GM20431 (cell line): ENCODE measurements around the gene MEI1.

Source experiments
- in situ Hi-C: fragments of 300-500 bp; cut with MseI, MboI; formaldehyde crosslinking; loops from one replicate; pipeline ENCODE4 v1.15.0; 2020; ENCODE audit warnings: low sequenced_read_pairs; ENCODE audit not compliant: unreplicated experiment

Gene MEI1

GRCh38 chr22:41777749-41778425, 78.6 kb downstream of the MEI1 start:
- in situ Hi-C loops, result no loop called here

GRCh38 chr22:41779929-41780505, 80.7 kb downstream of the MEI1 start:
- in situ Hi-C loops, result no loop called here

DNA sequence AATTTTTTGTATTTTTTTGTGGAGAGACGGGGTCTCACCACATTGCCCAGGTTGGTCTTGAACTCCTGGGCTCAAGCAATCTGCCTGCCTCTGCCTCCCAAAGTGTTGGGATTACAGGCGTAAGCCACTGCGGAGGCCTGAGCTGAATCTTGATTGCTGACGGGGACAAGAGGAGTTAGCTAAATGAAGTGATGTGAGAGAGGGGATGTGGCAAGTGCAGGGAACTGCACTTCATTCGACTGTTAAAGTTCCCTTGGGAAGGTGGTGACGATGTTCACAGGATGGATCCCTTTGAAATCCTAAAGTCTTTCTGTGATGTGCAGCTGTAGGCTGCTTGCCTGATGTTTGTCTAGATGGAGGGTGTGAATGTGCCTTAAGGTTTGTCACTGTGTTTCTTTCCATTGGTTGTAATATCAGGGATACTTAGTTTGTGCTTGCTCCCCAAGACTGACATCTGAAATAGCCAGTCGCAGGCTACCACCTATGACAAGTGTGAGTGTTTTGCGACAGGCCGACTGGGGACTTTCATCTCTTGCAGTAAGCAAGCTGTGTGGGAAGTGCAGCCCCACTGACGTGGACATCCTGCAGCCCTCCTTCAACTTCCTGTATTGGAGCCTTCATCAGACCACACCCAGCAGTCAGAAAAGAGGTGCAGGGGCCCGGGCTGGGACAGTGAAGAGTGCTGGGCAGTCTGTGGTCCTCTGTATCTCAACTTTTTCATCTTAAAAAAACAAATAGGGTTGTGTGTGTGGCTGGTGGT, 81.6 kb downstream of the MEI1 start:
- in situ Hi-C loops, result no loop called here

GRCh38 chr22:41781507-41781906, 82.2 kb downstream of the MEI1 start:
- in situ Hi-C loops, result no loop called here

- in situ Hi-C loops, result no loop called here
These were observed 83.0 kb downstream of the MEI1 start for GRCh38 chr22:41782316-41782715.

DNA sequence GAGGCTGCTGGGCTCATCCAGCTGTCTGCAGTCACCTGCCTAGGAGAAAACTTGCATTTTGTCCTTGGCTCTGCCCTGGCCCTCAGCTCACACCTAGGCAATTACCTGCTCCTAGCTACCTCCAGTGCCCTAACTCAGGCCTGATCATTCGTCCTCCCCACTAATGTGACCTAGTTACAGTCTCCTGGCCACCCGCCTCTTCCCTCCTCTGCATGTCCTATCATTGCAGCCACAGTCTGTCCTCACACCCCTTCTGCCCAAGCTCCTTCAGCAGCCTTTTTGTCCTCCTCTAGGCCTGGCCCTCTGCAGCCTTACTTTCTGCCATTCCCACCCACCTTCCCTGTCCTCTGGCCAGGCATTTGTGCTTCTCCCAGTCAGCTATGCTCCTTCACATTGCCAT, 83.4 kb downstream of the MEI1 start:
- in situ Hi-C loops, result no loop called here

- in situ Hi-C loops, result no loop called here
These were observed 88.0 kb downstream of the MEI1 start for GRCh38 chr22:41787331-41787730.

GRCh38 chr22:41793871-41794270, 94.6 kb downstream of the MEI1 start:
- in situ Hi-C loops, result no loop called here

- in situ Hi-C loops, result no loop called here
These were observed 99.4 kb downstream of the MEI1 start for GRCh38 chr22:41798736-41799135.

DNA sequence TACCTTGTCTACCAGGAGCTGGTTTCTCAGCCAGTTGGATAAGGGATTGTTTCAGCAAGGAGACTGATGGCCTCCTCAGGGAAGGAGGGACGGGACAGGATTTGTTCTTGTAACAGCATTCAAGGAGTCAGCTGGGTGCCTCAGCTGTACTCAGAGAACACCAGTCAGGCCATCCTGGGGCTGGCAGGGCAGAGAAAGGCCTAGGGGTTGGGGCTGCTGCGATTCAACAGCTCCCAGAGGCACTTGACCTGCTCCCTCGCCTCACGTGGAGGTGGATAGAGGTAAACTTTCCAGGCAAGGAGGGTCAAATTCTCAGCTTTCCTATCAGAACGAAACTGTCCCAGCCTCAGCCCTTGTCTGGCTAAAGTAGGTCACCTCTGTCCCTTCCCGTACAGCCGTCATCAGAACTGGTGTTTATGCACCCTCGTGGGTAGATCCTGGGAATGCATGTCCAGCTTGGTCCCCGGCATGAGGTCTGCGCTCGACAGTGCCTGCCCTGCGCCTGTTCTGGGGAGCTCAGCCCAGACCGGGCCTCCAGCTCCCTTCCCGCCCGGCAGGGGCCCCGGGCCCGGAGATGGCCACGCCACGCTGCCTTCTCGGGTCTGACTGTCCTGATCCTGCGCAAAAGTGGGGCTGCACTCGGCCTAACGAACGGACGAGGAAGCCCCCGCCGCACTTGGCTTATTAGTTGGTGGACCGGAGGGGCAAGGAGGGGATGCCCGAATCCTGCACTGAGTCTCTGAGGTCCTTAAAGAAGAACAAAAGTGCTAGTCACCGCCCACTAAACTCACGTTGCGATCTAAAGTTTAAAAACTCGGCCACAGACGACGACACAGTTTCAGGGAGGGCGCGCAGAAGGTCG, 100.4 kb downstream of the MEI1 start:
- in situ Hi-C loops, result no loop called here

DNA sequence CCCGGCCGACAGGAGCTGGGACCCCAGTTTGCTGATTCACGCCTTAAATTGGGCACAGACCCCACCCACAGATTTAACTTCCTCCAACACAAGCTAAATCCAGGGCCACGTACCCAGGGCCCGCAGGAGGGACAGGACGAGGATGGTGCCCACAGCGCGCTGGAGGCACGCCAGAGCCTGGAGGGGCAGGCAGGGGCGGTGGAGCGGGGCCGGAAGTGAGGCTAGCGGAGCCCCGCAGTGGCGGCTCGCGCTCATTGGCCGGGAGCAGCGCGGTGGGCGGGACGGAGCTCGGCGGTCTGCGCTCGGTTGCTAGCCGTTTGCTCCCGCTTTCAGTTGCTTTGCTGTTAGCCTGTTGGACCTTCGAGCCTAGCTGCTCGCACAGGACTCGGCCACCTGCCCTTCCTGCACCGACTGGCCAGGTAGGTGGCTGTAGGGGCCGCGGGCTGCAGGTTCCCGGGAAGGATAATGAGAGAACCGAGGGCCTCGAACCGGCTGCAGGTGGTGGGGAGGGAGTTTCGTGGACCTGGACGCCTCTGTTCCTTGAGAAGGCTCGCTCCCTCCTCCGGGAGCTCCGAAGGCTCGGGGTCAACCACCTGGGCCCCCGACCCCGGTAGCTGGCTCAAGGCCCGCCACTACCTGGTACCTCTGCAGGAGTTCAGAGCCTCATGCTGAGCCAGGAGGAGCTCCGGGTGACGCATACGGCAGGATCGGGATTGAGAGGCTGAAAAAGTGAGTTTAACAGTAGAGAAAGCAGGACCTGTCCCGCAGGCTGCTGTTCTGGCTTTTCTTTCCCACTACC, 101.2 kb downstream of the MEI1 start, which contains the start of gene CCDC134:
Gene CCDC134 (plus strand): TSS at position 332 of the 799 bp plus-strand sequence. CDS start 8,212 bp downstream, outside the sequence.
- in situ Hi-C loops, result no loop called here

DNA sequence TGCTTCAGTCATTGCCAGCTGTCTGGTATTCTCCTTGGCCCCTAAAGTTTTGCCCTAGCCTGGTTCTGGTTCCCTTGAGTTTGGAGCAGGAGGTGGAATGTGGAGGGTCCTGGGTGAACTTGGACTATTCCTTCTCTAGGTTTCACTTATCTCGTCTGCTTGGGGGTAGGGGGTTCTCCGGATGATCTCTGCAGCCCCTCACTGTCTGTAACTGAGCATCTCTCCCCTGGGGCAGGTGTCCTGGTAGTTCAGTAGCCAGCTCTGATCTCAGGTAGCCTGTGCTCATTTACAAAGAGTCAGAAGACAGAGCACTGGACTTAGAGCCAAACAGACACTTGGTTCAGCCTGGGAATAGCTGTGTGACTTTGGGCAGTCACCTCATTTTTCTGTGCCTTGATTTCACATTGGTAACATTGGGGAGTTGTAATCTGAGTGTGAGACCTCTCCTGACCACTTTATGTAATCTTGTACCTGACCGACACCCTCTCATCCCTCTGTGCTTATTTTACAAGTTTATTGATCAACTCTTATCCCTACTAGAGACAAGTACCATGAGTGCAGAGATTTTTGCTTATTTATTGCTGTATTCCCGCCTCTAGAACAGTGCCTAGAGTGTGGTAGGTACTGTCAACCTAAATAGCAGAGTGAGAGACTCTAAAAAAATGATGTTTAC, 102.0 kb downstream of the MEI1 start:
- in situ Hi-C loops, result no loop called here

- in situ Hi-C loops, result no loop called here
These were observed 102.6 kb downstream of the MEI1 start for GRCh38 chr22:41801886-41802285.

DNA sequence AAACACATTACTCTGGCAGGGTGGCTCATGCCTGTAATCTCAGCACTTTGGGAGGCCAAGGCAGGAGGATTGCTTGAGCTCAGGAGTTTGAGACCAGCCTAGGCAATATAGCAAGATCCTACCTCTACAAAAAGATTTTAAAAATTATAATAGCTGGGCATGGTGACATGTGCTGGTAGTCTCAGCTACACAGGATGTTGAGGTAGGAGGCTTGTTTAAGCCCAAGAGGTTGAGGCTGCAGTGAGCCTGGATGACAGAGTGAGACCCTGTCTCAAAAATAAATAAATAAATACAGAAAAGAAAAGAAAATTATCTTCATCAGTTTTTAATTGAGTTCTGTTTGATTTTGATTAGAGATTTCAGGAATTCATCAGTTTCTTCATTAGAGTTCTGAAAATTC, 106.3 kb downstream of the MEI1 start:
- in situ Hi-C loops, result no loop called here

DNA sequence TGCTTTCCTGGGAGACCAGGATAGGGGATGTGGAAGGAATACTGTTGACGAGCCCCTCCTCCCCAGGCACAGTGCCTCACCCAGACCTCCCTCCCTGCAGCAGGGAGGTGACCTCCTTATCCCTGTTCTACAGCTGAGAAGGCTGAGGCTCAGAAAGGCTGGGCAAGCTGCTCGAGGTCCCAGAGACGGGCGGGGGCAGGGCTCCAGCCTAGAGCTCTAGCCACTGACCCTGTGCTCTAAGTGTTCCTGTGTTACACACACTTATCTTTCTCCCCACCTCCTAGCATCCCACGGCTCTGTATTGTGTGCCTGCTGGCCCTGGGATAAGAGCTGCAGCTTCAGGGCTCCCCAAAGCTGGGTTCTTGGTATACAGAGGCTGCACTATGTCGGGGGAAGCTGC, 109.1 kb downstream of the MEI1 start:
- in situ Hi-C loops, result no loop called here

DNA sequence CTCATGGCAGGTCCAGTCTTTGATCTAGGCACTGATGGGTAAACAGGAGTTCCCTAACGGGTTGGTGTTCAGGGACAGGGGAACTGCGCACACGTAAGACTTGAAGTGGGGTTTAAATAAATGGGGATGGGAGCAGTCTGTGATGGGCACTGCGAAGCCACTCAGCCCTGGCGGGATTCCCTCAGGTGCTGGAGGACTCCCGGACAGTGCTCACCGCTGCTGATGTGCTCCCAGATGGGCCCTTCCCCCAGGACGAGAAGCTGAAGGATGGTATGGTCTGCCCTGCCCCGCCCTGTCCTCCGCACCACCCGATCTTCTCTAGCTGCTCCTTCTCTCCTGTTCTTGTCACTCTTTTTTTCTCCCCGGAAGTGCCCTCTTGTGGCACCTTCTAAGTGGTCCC, 110.7 kb downstream of the MEI1 start:
- in situ Hi-C loops, result no loop called here

DNA sequence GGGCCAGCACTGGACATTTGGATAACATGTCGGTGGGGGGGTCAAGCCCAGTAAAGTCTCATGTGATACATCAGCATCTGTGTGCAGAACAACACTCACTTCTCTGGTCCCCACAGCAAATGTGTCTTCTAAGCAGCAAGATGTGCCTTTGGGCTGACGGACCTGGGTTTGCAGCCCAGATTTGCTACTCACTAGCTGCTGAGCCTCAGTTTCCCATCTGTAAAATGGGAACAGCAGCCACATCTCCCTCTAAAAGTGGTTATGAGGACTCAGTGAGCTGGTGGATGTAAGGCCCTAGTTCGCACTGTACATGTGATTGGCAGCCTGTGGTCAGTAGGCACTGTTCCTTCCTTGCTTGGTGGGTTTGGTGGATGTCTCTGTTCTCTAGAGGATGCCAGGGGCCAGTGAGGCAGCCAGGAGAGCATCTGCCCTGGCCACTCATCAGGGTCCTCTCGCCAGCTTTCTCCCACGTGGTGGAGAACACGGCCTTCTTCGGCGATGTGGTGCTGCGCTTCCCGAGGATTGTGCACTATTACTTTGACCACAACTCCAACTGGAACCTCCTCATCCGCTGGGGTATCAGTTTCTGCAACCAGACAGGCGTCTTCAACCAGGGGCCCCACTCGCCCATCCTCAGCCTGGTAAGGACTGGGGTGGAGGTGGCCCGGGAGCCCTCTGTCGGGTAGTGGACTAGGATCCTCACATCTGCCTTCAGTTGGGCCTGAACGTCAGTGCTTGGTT, 113.7 kb downstream of the MEI1 start:
- in situ Hi-C loops, result no loop called here

GRCh38 chr22:41813726-41814410, 114.6 kb downstream of the MEI1 start:
- in situ Hi-C loops, result no loop called here
